Measurements from ENCODE around the gene PROK2. TPM values are rescaled to one million over a fixed set of nuclear protein-coding genes. Genes with fewer than 3 reads are reported as not detected.

Gene PROK2
- total and polyA plus RNA-seq, 2 experiments from 2014 or later: 2.1 to 2.3 TPM

DNA sequence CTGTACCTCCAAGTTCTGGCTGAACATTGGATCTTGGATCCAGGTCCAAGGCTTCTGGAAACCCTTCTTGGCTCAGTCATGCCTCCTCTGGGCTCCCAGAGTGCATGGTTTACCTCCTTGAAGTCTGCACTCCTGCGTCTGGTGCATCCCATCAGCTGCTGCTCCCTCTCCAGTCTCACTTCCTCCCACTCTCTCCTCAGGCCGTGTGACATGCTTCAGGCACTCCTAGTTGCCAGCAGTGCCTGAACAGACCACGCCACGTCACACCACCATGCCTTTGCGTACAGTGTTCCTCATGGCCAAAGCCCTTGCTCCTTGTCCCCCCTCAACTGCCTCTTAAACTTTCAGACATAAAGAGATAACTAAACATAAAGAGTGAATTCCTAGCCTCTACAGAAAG is 25.5 kb downstream of the PROK2 start:
- H3F3A ChIP-seq (replicated peaks; ENCODE audit: low read depth): no peaks in the 10 kb centered on the region
- ATAC-seq (no peak), DNase-seq (ENCODE audit: low spot score) (no peak)
- H3K4me2 ChIP-seq: no peak overlapping the region
- H3K27me3 Mint-ChIP-seq (ENCODE audit: insufficient read depth, low read depth, poor library complexity): peaks cover 15% of the 10 kb centered on the region
- H3K27ac Mint-ChIP-seq: no peak overlapping the region
- no peak overlapping the region for H3K27ac ChIP-seq (ENCODE audit: low read depth)
- peaks cover 4% of the 10 kb centered on the region; the same call in 2 of the 3 replicates for H3K9me3 Mint-ChIP-seq
- H3K4me3 ChIP-seq: no peak overlapping the region
- H3K27me3 ChIP-seq (ENCODE audit: insufficient read depth): peaks cover 32% of the 10 kb centered on the region
- H4K20me1 ChIP-seq (replicated peaks; ENCODE audit: insufficient read depth): no peaks in the 10 kb centered on the region
- H3K9me2 ChIP-seq (ENCODE audit: insufficient read depth): no peaks in the 10 kb centered on the region
- H3K79me2 ChIP-seq (replicated peaks; ENCODE audit: insufficient read depth): peaks cover 5% of the 10 kb centered on the region; the same call in 1 of the 2 replicates
- H3K4me1 Mint-ChIP-seq: peaks cover 11% of the 10 kb centered on the region
- H3K36me3 Mint-ChIP-seq (ENCODE audit: low read depth): peaks cover 6% of the 10 kb centered on the region; the same call in 2 of the 3 replicates
- no peak overlapping the region for H2AFZ ChIP-seq
- TF ChIP-seq EZH2phosphoT487 (IDR thresholded peaks at IDR 0.05; ENCODE audit: unreplicated experiment) (no peak), EZH2 (IDR thresholded peaks at IDR 0.05; ENCODE audit: low read depth, unreplicated experiment) (no peak), CREB1 (CRISPR knock-in tag; IDR thresholded peaks at IDR 0.05; ENCODE audit: low read depth) (no peak), NANOG (IDR thresholded peaks at IDR 0.05; ENCODE audit: borderline replicate concordance) (no peak), ETS1 (IDR thresholded peaks at IDR 0.05) (no peak), CTCF (conservative IDR thresholded peaks at IDR 0.05; ENCODE audit: low read depth in 2 of 2) (no peak), ZNF331 (CRISPR knock-in tag; IDR thresholded peaks at IDR 0.05; ENCODE audit: low read depth) (no peak), ZNF114 (CRISPR knock-in tag; IDR thresholded peaks at IDR 0.05) (no peak), REST (IDR thresholded peaks at IDR 0.05; ENCODE audit: unreplicated experiment) (no peak), STAT1 (IDR thresholded peaks at IDR 0.05; ENCODE audit: unreplicated experiment) (no peak), JUNB (IDR thresholded peaks at IDR 0.05; ENCODE audit: unreplicated experiment) (no peak), POLR2AphosphoS5 (IDR thresholded peaks at IDR 0.05; ENCODE audit: low read depth) (no peak)
- TF ChIP-seq, protein P1, sequence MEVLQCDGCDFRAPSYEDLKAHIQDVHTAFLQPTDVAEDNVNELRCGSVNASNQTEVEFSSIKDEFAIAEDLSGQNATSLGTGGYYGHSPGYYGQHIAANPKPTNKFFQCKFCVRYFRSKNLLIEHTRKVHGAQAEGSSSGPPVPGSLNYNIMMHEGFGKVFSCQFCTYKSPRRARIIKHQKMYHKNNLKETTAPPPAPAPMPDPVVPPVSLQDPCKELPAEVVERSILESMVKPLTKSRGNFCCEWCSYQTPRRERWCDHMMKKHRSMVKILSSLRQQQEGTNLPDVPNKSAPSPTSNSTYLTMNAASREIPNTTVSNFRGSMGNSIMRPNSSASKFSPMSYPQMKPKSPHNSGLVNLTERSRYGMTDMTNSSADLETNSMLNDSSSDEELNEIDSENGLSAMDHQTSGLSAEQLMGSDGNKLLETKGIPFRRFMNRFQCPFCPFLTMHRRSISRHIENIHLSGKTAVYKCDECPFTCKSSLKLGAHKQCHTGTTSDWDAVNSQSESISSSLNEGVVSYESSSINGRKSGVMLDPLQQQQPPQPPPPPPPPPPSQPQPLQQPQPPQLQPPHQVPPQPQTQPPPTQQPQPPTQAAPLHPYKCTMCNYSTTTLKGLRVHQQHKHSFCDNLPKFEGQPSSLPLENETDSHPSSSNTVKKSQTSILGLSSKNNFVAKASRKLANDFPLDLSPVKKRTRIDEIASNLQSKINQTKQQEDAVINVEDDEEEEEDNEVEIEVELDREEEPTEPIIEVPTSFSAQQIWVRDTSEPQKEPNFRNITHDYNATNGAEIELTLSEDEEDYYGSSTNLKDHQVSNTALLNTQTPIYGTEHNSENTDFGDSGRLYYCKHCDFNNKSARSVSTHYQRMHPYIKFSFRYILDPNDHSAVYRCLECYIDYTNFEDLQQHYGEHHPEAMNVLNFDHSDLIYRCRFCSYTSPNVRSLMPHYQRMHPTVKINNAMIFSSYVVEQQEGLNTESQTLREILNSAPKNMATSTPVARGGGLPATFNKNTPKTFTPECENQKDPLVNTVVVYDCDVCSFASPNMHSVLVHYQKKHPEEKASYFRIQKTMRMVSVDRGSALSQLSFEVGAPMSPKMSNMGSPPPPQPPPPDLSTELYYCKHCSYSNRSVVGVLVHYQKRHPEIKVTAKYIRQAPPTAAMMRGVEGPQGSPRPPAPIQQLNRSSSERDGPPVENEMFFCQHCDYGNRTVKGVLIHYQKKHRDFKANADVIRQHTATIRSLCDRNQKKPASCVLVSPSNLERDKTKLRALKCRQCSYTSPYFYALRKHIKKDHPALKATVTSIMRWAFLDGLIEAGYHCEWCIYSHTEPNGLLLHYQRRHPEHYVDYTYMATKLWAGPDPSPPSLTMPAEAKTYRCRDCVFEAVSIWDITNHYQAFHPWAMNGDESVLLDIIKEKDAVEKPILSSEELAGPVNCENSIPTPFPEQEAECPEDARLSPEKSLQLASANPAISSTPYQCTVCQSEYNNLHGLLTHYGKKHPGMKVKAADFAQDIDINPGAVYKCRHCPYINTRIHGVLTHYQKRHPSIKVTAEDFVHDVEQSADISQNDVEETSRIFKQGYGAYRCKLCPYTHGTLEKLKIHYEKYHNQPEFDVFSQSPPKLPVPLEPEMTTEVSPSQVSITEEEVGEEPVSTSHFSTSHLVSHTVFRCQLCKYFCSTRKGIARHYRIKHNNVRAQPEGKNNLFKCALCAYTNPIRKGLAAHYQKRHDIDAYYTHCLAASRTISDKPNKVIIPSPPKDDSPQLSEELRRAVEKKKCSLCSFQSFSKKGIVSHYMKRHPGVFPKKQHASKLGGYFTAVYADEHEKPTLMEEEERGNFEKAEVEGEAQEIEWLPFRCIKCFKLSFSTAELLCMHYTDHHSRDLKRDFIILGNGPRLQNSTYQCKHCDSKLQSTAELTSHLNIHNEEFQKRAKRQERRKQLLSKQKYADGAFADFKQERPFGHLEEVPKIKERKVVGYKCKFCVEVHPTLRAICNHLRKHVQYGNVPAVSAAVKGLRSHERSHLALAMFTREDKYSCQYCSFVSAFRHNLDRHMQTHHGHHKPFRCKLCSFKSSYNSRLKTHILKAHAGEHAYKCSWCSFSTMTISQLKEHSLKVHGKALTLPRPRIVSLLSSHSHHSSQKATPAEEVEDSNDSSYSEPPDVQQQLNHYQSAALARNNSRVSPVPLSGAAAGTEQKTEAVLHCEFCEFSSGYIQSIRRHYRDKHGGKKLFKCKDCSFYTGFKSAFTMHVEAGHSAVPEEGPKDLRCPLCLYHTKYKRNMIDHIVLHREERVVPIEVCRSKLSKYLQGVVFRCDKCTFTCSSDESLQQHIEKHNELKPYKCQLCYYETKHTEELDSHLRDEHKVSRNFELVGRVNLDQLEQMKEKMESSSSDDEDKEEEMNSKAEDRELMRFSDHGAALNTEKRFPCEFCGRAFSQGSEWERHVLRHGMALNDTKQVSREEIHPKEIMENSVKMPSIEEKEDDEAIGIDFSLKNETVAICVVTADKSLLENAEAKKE (CRISPR knock-in tag; IDR thresholded peaks at IDR 0.05): no peak
- no peaks in the 10 kb centered on the region; the same call in 1 of the 2 replicates for H3K36me3 ChIP-seq (ENCODE audit: insufficient read depth)
- H3K4me1 ChIP-seq (ENCODE audit: insufficient read depth): peaks cover 12% of the 10 kb centered on the region
- H3K4me3 Mint-ChIP-seq: no peak overlapping the region
